Mucosa of stomach (tissue), 1 donor: ENCODE results near the gene PIK3C2B.

Experiments
- H3K27me3 ChIP-seq: one replicate; pipeline ENCODE4 v1.7.0; 2013; ENCODE audit warnings: mild to moderate bottlenecking, low read length; ENCODE audit not compliant: control insufficient read depth, insufficient read depth
- H3K36me3 ChIP-seq: one replicate; pipeline ENCODE4 v1.7.0; 2013; ENCODE audit warnings: low read length; ENCODE audit not compliant: control insufficient read depth, insufficient read depth
- H3K4me1 ChIP-seq: one replicate; pipeline ENCODE4 v1.7.0; 2013; ENCODE audit warnings: mild to moderate bottlenecking, low read length; ENCODE audit not compliant: control insufficient read depth, insufficient read depth
- H3K4me3 ChIP-seq: one replicate; pipeline ENCODE4 v1.7.0; 2013; ENCODE audit warnings: low read length
- H3K9ac ChIP-seq: one replicate; pipeline ENCODE4 v1.7.0; 2013; ENCODE audit warnings: mild to moderate bottlenecking, low read length, moderate library complexity
- H3K9me3 ChIP-seq: one replicate; pipeline ENCODE4 v1.7.0; 2013; ENCODE audit warnings: mild to moderate bottlenecking, low read length, moderate library complexity; ENCODE audit not compliant: control insufficient read depth
- donor health status: Pancreatic carcinoma.

The PIK3C2B gene

GRCh38 chr1:204450461-204451257, 43.9 kb downstream of the PIK3C2B start:
- Histone ChIP-seq H3K4me3 (peak overlapping the region; percentile 15), H3K9ac (peak overlapping the region; percentile 61), H3K4me1 (peaks cover 76% of the 10 kb centered on the region), H3K36me3 (peaks cover 21% of the 10 kb centered on the region), H3K27me3 (no peaks in the 10 kb centered on the region), H3K9me3 (no peaks in the 10 kb centered on the region)

GRCh38 chr1:204449678-204450280, 44.8 kb downstream of the PIK3C2B start:
- Histone ChIP-seq H3K36me3 (peaks cover 23% of the 10 kb centered on the region), H3K9me3 (no peaks in the 10 kb centered on the region), H3K4me3 (peak overlapping the region; percentile 1), H3K27me3 (no peaks in the 10 kb centered on the region), H3K4me1 (peaks cover 76% of the 10 kb centered on the region), H3K9ac (peak overlapping the region; percentile 61)

GRCh38 chr1:204448991-204449677, 45.5 kb downstream of the PIK3C2B start:
- Histone ChIP-seq H3K4me1 (peaks cover 76% of the 10 kb centered on the region), H3K4me3 (no peak overlapping the region), H3K36me3 (peaks cover 27% of the 10 kb centered on the region), H3K9ac (no peak overlapping the region), H3K27me3 (no peaks in the 10 kb centered on the region), H3K9me3 (no peaks in the 10 kb centered on the region)

GRCh38 chr1:204448344-204448964, 46.2 kb downstream of the PIK3C2B start:
- Histone ChIP-seq H3K36me3 (peaks cover 32% of the 10 kb centered on the region), H3K4me1 (peaks cover 75% of the 10 kb centered on the region)

GRCh38 chr1:204447736-204448135, 46.9 kb downstream of the PIK3C2B start:
- Histone ChIP-seq H3K4me1 (peaks cover 68% of the 10 kb centered on the region), H3K9me3 (no peaks in the 10 kb centered on the region), H3K27me3 (no peaks in the 10 kb centered on the region), H3K9ac (peak overlapping the region; percentile 4), H3K4me3 (no peak overlapping the region), H3K36me3 (peaks cover 35% of the 10 kb centered on the region)

More at GRCh38 chr1:204448344-204448964, 46.2 kb downstream of the PIK3C2B start:
- Histone ChIP-seq H3K27me3 (no peaks in the 10 kb centered on the region), H3K9ac (no peak overlapping the region), H3K9me3 (no peaks in the 10 kb centered on the region), H3K4me3 (no peak overlapping the region)

GRCh38 chr1:204447190-204447589, 47.4 kb downstream of the PIK3C2B start:
- Histone ChIP-seq H3K4me1 (peaks cover 63% of the 10 kb centered on the region), H3K27me3 (no peaks in the 10 kb centered on the region), H3K9ac (peak overlapping the region; percentile 4), H3K9me3 (no peaks in the 10 kb centered on the region), H3K36me3 (peaks cover 39% of the 10 kb centered on the region), H3K4me3 (no peak overlapping the region)

GRCh38 chr1:204446413-204447111, 48.0 kb downstream of the PIK3C2B start:
- H3K36me3 ChIP-seq, result peaks cover 45% of the 10 kb centered on the region
- no peaks in the 10 kb centered on the region for H3K9me3 ChIP-seq
- H3K9ac ChIP-seq, result peak overlapping the region; percentile 4
- H3K4me1 ChIP-seq, result peaks cover 56% of the 10 kb centered on the region
- H3K27me3 ChIP-seq, result no peaks in the 10 kb centered on the region
- H3K4me3 ChIP-seq, result no peak overlapping the region

- Histone ChIP-seq H3K4me1 (peaks cover 50% of the 10 kb centered on the region), H3K36me3 (peaks cover 50% of the 10 kb centered on the region)
Measured at GRCh38 chr1:204445860-204446412, 48.7 kb downstream of the PIK3C2B start.

More at GRCh38 chr1:204445860-204446412, 48.7 kb downstream of the PIK3C2B start:
- Histone ChIP-seq H3K9ac (no peak overlapping the region), H3K27me3 (no peaks in the 10 kb centered on the region), H3K4me3 (no peak overlapping the region), H3K9me3 (no peaks in the 10 kb centered on the region)
